Type B pancreatic cell (in vitro differentiated cells): ENCODE measurements around the gene KRTAP4-6. TPM values are rescaled to one million over a fixed set of nuclear protein-coding genes. Genes with fewer than 3 reads are reported as not detected.
"Not testable (repeated sequence)": the region's sequence is repeated elsewhere in the genome, so short reads cannot be mapped to it uniquely, and the experiment has no call there.

Experiments used
- DNase-seq: peaks from one replicate; pipeline ENCODE4 v3.0.0; 2021; ENCODE audit warnings: mixed read lengths; ENCODE audit not compliant: unreplicated experiment; ENCODE audit errors: extremely low spot score
- H3K27ac Mint-ChIP-seq: 2 replicates; pipeline ENCODE4 v1.8.0; 2021; ENCODE audit warnings: mild to moderate bottlenecking, mixed read lengths
- H3K27me3 Mint-ChIP-seq: 2 replicates; pipeline ENCODE4 v1.8.0; 2021; ENCODE audit warnings: mixed read lengths
- H3K36me3 Mint-ChIP-seq: 2 replicates; pipeline ENCODE4 v1.8.0; 2021; ENCODE audit warnings: mixed read lengths
- H3K4me1 Mint-ChIP-seq: one replicate; pipeline ENCODE4 v1.8.0; 2021; ENCODE audit warnings: mixed read lengths; ENCODE audit not compliant: unreplicated experiment
- H3K4me3 Mint-ChIP-seq: 2 replicates; pipeline ENCODE4 v1.8.0; 2021; ENCODE audit warnings: mild to moderate bottlenecking, mixed read lengths
- H3K9me3 Mint-ChIP-seq: 2 replicates; pipeline ENCODE4 v1.8.0; 2021; ENCODE audit warnings: mixed read lengths
- CTCF ChIP-seq: fragments of 200-600 bp; sonication (generic); conservative IDR thresholded peaks from 2 replicates; pipeline ENCODE4 v1.5.0; 2021; ENCODE audit warnings: antibody characterized with exemption, mild to moderate bottlenecking
- total RNA-seq: library from RNA; stranded (reverse); gene quantifications from 2 replicates; pipeline ENCODE4 v1.2.1, GENCODE V29; 2021; ENCODE audit warnings: low replicate concordance

The KRTAP4-6 gene
- total RNA-seq, 1 donor from 2014 or later, result not detected

GRCh38 chr17:41168121-41168520, 27.8 kb upstream of the KRTAP4-6 start, which contains the start of gene KRTAP4-3:
TSS of gene KRTAP4-3 (minus strand) at chr17:41168221. CDS start at chr17:41168172, 49 bp downstream.
- Mint-ChIP-seq H3K9me3 (no peaks in the 10 kb centered on the region), H3K27ac (no peak within 1 kb of the TSS), H3K36me3 (no peaks in the 10 kb centered on the region), H3K27me3 (peaks cover 3% of the 10 kb centered on the region), H3K4me1 (no peaks in the 10 kb centered on the region), H3K4me3 (no peak within 1 kb of the TSS)
- no peak for DNase-seq
- TF ChIP-seq CTCF, result no peak

GRCh38 chr17:41167561-41167960, 27.2 kb upstream of the KRTAP4-6 start:
- no peak overlapping the region for H3K4me3 Mint-ChIP-seq
- H3K27ac Mint-ChIP-seq, result no peak overlapping the region
- no peak for DNase-seq
- no peak for TF ChIP-seq CTCF
- peaks cover 3% of the 10 kb centered on the region for H3K27me3 Mint-ChIP-seq
- no peaks in the 10 kb centered on the region for H3K4me1 Mint-ChIP-seq
- H3K36me3 Mint-ChIP-seq, result no peaks in the 10 kb centered on the region
- no peaks in the 10 kb centered on the region for H3K9me3 Mint-ChIP-seq

- H3K27me3 Mint-ChIP-seq, result no peaks in the 10 kb centered on the region
- no peaks in the 10 kb centered on the region for H3K4me1 Mint-ChIP-seq
- H3K4me3 Mint-ChIP-seq, result no peak overlapping the region
- H3K27ac Mint-ChIP-seq, result no peak overlapping the region
- no peaks in the 10 kb centered on the region for H3K36me3 Mint-ChIP-seq
- H3K9me3 Mint-ChIP-seq, result no peaks in the 10 kb centered on the region
- no peak for DNase-seq
- no peak for TF ChIP-seq CTCF
Measured at GRCh38 chr17:41163828-41164227, 23.5 kb upstream of the KRTAP4-6 start.

GRCh38 chr17:41160648-41161047, 20.3 kb upstream of the KRTAP4-6 start, which contains the start of gene KRTAP4-4:
TSS of gene KRTAP4-4 (minus strand) at chr17:41160748. CDS start at chr17:41160691, 57 bp downstream.
- Mint-ChIP-seq H3K4me1 (no peaks in the 10 kb centered on the region), H3K9me3 (no peaks in the 10 kb centered on the region), H3K27me3 (no peaks in the 10 kb centered on the region), H3K4me3 (no peak within 1 kb of the TSS), H3K36me3 (no peaks in the 10 kb centered on the region), H3K27ac (no peak within 1 kb of the TSS)
- TF ChIP-seq CTCF, result no peak
- no peak for DNase-seq

GRCh38 chr17:41160190-41160589, 19.8 kb upstream of the KRTAP4-6 start:
- H3K27ac Mint-ChIP-seq, H3K4me1 Mint-ChIP-seq, H3K9me3 Mint-ChIP-seq, H3K36me3 Mint-ChIP-seq, H3K4me3 Mint-ChIP-seq, DNase-seq, H3K27me3 Mint-ChIP-seq: not testable (repeated sequence)

GRCh38 chr17:41153856-41154255, 13.5 kb upstream of the KRTAP4-6 start:
- no peak overlapping the region for H3K27ac Mint-ChIP-seq
- TF ChIP-seq CTCF, result no peak
- peaks cover 3% of the 10 kb centered on the region for H3K27me3 Mint-ChIP-seq
- H3K9me3 Mint-ChIP-seq, result no peaks in the 10 kb centered on the region
- no peaks in the 10 kb centered on the region for H3K4me1 Mint-ChIP-seq
- H3K4me3 Mint-ChIP-seq, result no peak overlapping the region
- H3K36me3 Mint-ChIP-seq, result no peaks in the 10 kb centered on the region
- no peak for DNase-seq
